RWPE1 (cell line): ENCODE measurements around the gene DGCR2.

Source experiments
- CTCF ChIA-PET: fragments of 350-600 bp; sonication (Branson Sonifier 250); formaldehyde crosslinking; extraction: SDS; loops from one replicate; lab custom pipeline; 2021; lab: Yijun Ruan, JAX
- POLR2A ChIA-PET: fragments of 400-600 bp; formaldehyde crosslinking; extraction: SDS; loops from one replicate; lab custom pipeline; 2020; ENCODE audit warnings: antibody characterized with exemption; ENCODE audit not compliant: low non-redundant PET; lab: Yijun Ruan, JAX
- DNase-seq: peaks from one replicate; pipeline ENCODE4 v3.0.0; 2012; ENCODE audit warnings: low spot score
- H3K27ac ChIP-seq: fragments of 450-650 bp; 2 replicates; pipeline ENCODE4 v1.5.1; 2017
- TF ChIP-seq, protein P1 (sequence below): fragments of 450-650 bp; conservative IDR thresholded peaks from 2 replicates; pipeline ENCODE4 v1.5.1; 2017; ENCODE audit warnings: low read depth, mild to moderate bottlenecking

Gene DGCR2

DNA sequence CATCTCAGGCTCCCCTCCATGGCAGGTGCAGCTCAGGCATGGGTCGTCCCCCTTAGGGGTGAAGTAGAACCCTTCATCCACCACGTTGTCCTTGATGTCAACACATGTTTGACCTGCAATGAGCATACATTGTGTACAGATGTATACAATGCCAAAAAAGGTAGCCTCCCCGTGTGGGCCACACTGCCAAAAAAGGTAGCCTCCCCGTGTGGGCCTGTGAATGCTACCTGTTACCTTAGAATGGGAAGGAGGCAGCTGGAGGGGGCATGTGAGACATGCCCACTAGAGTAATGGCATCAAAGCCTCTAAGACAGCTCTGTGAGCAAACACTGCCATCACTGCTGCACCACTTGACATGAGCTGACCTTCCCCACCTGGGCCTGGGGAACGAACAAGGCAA, 73.7 kb downstream of the DGCR2 start:
- CTCF ChIA-PET = no interaction called here

DNA sequence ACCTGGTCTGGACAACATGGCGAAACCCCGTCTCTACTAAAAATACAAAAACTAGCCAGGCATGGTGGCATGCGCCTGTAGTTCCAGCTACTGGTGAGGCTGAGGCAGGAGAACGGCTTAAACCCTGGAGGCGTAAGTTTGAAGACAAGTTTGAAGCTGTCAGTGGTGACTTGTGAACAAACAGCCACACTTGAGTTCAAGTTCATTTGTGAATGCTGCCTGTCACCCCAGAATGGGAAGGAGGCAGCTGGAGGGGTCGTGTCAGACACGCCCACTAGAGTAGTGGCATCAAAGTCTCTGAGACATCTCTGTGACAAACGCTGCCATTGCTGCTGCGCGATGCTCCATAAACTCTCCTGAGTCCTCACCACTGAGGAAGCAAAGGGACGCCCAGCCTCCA, 74.2 kb downstream of the DGCR2 start:
- ChIA-PET POLR2A (no interaction called here), CTCF (interaction anchor here (0.7 kb wide), 1 partner anchor 903 kb away, joined by 3 read pairs; no protein-coding TSS in a partner anchor)
- no peak overlapping the region for H3K27ac ChIP-seq
- no peak for DNase-seq
- TF ChIP-seq, protein P1, sequence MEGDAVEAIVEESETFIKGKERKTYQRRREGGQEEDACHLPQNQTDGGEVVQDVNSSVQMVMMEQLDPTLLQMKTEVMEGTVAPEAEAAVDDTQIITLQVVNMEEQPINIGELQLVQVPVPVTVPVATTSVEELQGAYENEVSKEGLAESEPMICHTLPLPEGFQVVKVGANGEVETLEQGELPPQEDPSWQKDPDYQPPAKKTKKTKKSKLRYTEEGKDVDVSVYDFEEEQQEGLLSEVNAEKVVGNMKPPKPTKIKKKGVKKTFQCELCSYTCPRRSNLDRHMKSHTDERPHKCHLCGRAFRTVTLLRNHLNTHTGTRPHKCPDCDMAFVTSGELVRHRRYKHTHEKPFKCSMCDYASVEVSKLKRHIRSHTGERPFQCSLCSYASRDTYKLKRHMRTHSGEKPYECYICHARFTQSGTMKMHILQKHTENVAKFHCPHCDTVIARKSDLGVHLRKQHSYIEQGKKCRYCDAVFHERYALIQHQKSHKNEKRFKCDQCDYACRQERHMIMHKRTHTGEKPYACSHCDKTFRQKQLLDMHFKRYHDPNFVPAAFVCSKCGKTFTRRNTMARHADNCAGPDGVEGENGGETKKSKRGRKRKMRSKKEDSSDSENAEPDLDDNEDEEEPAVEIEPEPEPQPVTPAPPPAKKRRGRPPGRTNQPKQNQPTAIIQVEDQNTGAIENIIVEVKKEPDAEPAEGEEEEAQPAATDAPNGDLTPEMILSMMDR = no peak

More for the DNA sequence above, 73.7 kb downstream of the DGCR2 start:
- H3K27ac ChIP-seq = no peak overlapping the region
- TF ChIP-seq, protein P1 = no peak
- POLR2A ChIA-PET = no interaction called here
- no peak for DNase-seq

DNA sequence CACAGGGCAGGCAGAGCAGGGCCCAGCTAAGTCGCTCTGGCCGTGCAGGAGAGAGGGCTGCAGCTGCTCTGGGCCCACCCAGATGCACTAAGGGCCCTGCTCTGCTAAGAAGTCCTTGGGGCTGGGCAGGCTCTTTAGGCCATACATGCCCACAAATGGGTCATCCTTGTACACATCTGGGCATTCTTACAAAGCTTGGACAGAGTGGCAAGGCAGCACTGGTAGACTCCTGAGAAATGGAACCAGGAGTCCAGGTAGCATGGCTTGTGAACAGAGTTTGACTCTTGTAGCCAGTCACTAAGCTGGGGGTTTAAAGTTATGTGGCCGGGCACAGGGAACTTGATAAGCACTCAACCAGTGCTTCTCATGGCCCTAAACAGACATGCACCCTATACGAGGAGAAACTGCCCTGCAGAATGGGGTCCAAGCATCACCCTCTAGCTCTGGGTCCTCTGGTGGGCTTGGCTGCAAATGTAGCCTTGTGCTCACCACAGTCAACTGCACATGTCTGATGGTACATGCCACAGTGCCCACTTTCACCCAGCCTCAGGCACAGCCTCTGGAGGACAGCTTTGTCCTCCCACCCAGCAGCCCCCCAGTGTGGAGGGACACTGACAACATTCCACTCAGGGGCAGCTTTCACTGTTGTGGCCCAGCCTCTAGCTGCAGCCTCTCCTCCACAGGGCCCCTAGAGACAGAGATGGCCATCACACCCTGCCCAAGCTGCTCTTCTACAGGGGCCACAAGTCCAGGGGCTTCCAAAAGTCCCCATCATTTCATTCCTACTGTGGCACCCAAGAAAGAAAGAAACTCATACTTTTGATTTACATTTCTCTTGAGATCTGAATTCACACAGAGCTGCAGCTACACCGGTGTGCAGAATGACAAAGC, 75.2 kb downstream of the DGCR2 start:
- POLR2A ChIA-PET = no interaction called here
- no peak overlapping the region for H3K27ac ChIP-seq
- TF ChIP-seq, protein P1 = no peak
- CTCF ChIA-PET = interaction anchor here (0.7 kb wide), 1 partner anchor 902 kb away, joined by 3 read pairs; no protein-coding TSS in a partner anchor
- DNase-seq = no peak

DNA sequence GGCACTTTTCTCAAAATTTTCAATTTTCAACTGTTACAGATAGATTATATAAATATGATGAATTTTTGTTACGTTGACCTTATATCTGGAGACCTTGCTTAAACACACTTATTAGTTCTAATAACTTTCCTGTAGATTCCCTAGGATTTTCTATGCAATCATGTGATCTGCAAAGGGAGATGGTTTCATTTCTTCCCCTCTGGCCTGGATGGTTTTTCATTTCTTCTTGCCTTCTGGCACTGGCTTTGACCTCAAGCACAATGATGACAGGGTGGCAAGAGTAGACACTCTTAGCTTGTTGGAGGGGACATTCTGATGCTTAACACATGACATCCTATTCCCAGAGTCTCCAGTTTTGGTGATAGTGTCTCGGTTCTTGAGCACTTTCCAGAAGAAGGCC, 75.9 kb downstream of the DGCR2 start:
- no peak overlapping the region for H3K27ac ChIP-seq
- ChIA-PET POLR2A (no interaction called here), CTCF (no interaction called here)
- DNase-seq = no peak
- TF ChIP-seq, protein P1 = no peak

DNA sequence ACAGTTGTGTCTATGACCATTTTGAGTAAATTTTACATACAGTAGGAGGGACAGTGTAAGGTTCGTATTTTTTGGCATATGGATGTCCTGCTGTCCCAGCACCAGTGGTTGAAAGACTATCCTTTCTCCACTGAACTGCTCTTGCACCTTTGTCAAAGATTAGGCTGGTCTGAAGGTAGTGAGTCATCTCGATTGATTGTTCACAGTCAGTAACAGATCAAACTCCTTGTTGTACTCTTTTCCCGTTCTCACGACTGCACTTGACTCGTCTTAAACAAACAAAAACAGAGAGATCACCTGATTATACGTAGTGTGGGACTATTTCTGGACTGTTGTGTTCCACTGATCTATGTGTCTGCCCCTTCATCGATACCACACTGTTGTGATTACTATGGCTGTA, 77.1 kb downstream of the DGCR2 start:
- DNase-seq = no peak
- no peak overlapping the region for H3K27ac ChIP-seq
- TF ChIP-seq, protein P1 = no peak
- ChIA-PET POLR2A (no interaction called here), CTCF (no interaction called here)

DNA sequence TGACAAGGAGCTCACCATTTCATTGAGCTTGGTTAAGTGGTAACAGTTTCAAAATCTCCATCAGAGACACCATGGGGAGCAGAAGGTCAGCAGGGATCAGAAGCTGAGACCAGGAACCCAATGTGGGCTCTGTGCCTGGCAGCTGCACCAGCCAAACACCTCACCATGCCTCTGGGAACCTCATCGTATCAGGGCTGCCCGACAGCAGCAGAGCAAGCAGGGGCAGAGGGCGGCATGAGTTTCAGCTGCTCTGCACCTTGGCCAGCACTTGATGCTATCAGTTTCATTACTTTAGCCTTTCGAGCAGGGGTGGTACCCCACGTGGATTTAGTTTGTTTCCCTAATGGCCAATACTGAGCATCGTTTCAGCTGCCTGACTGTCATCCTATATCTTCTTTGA, 77.8 kb downstream of the DGCR2 start:
- DNase-seq = no peak
- ChIA-PET POLR2A (no interaction called here), CTCF (no interaction called here)
- no peak overlapping the region for H3K27ac ChIP-seq
- TF ChIP-seq, protein P1 = no peak
